Bone marrow (tissue), 2 donors: ENCODE measurements around the gene USF2.

Experiments
- DNase-seq, 2 donors: peaks; one replicate each; lab custom pipeline; 2025; lab: John Stamatoyannopoulos, UW

The USF2 gene

GRCh38 chr19:35321291-35321690 is 52.5 kb downstream of the USF2 start:
- DNase-seq: no peak

DNA sequence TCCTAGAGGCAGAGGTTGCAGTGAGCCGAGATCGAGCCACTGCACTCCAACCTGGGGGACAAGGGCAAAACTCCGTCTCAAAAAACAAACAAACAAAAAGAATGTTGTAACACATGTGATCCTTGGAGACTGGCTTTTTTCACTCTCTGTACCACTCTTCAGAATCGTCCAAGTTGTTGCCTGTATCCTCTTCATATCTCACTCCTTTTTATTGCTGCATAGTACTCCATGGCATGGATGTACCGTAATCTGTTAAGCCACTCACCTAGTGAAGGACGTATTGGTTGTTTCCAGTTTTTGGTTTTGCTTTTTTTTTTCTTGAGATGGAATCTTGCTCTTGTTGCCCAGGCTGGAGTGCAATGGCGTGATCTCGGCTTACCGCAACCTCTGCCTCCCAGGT is 53.3 kb downstream of the USF2 start:
- no peak for DNase-seq

DNA sequence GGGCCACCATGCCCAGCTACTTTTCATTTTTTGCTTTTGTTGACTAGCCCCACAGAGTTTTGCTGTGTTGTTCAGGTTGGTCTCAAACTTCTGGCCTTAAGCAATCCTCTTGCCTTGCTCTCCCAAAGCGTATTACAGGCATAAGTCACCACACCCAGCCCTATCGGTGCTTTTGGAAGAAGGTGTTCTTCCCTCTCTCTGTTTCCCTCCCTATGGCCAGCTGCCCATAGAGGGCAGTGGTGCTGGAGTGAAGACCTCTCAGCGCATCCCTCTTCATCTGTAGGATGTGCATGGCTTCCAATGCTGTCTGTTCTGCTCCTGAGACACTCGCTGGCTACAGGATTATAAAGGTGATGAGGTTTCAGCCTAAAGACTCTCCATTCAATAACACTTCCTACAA is 58.9 kb downstream of the USF2 start:
- no peak for DNase-seq

- peak; percentile 29 to 84 for DNase-seq
Measured at GRCh38 chr19:35328851-35329285, 60.1 kb downstream of the USF2 start, which contains the start of gene CD22. Gene CD22, plus strand, starts transcription at chr19:35329187. Its CDS starts 2,854 bp downstream, at chr19:35332041.

- no peak for DNase-seq
Measured at GRCh38 chr19:35329323-35329722, 60.6 kb downstream of the USF2 start.
